Tibial nerve (tissue), 4 donors: ENCODE measurements around the gene PLCB1. TPM values are rescaled to one million over a fixed set of nuclear protein-coding genes. Genes with fewer than 3 reads are reported as not detected.

Experiments used
- DNase-seq, 2 donors: peaks; one replicate each; pipeline ENCODE4 v3.0.0-alpha.2; 2019; ENCODE audit warnings: low spot score in 2 of 2
- H3K27ac ChIP-seq, 4 donors: fragments of 200-600 bp; sonication (generic) in 3 of 4; one replicate each; pipeline ENCODE4 v1.5.1; 2017 to 2019; ENCODE audit warnings: mild to moderate bottlenecking in 1 of 4
- H3K27me3 ChIP-seq, 2 donors: fragments of 200-600 bp; sonication (generic) in 1 of 2; one replicate each; pipeline versions ENCODE4 v1.5.1 to v1.6.0; 2017 to 2019
- H3K36me3 ChIP-seq, 3 donors: fragments of 200-600 bp; sonication (generic); one replicate each; pipeline ENCODE4 v1.5.1; 2018 to 2019
- H3K4me1 ChIP-seq, 4 donors: fragments of 200-600 bp; sonication (generic) in 3 of 4; one replicate each; pipeline ENCODE4 v1.5.1; 2017 to 2019
- H3K4me3 ChIP-seq, 4 donors: fragments of 200-600 bp; sonication (generic) in 3 of 4; one replicate each; pipeline ENCODE4 v1.5.1; 2017 to 2019; ENCODE audit warnings: mild to moderate bottlenecking in 1 of 4, moderate library complexity in 1 of 4
- H3K9me3 ChIP-seq, 4 donors: fragments of 200-600 bp; sonication (generic) in 3 of 4; one replicate each; pipeline ENCODE4 v1.5.1; 2017 to 2019
- CTCF ChIP-seq, 5 experiments: fragments of 200-600 bp in 3 of 5; fragments of 450-650 bp in 2 of 5; sonication (generic) in 3 of 5; IDR thresholded peaks; one replicate each; pipeline ENCODE4 v1.5.1; 2016 to 2019; ENCODE audit warnings: antibody characterized with exemption in 5 of 5, mild to moderate bottlenecking in 3 of 5, moderate library complexity in 2 of 5
- EP300 ChIP-seq, 2 donors: sonication (generic); formaldehyde crosslinking; IDR thresholded peaks; one replicate each; pipeline ENCODE4 v1.6.1; 2017; ENCODE audit warnings: antibody characterized with exemption in 2 of 2, mild to moderate bottlenecking in 1 of 2
- POLR2A ChIP-seq, 2 donors: fragments of 450-650 bp; IDR thresholded peaks; one replicate each; pipeline ENCODE4 v1.6.1; 2017; ENCODE audit warnings: antibody characterized with exemption in 2 of 2, mild to moderate bottlenecking in 2 of 2, moderate library complexity in 2 of 2
- WGBS, 2 donors: methylation state at CpG; one replicate each; pipeline ENCODE4 v1.1.5; 2018; 5-methylcytosine and 5-hydroxymethylcytosine counted together
- total RNA-seq, 4 donors: library from RNA; depleted of rRNA; stranded (reverse); fragments of >200 nt; gene quantifications; one replicate each; pipeline ENCODE4 v1.1.0, GENCODE V29; 2016

PLCB1 gene
- total RNA-seq, 4 donors from 2014 or later = 34.7 to 52.8 (median 39.2) TPM

GRCh38 chr20:8648466-8648865 lies 516.4 kb downstream of the PLCB1 start:
- Histone ChIP-seq H3K4me3 (no peak overlapping the region), H3K9me3 (no peaks in the 10 kb centered on the region), H3K27me3 (no peaks in the 10 kb centered on the region), H3K27ac (peak overlapping the region in 1 of 4 donors; percentile 47), H3K4me1 (peaks cover 0 to 37% (median 2%) of the 10 kb centered on the region in 4 donors), H3K36me3 (peaks cover 0 to 9% (median 0%) of the 10 kb centered on the region in 3 donors)
- WGBS, 2 donors = 49 to 53% methylated on average over 2 of the region's 2 CpGs
- no peak for DNase-seq
- TF ChIP-seq POLR2A (IDR thresholded peaks at IDR 0.05) = no peak
- no peak for TF ChIP-seq EP300 (IDR thresholded peaks at IDR 0.05)
- TF ChIP-seq CTCF (IDR thresholded peaks at IDR 0.05) = no peak

GRCh38 chr20:8652396-8652795 lies 520.3 kb downstream of the PLCB1 start:
- H3K4me3 ChIP-seq = no peak overlapping the region
- no peaks in the 10 kb centered on the region for H3K9me3 ChIP-seq
- H3K27me3 ChIP-seq = no peaks in the 10 kb centered on the region
- peaks cover 0 to 21% (median 2%) of the 10 kb centered on the region in 4 donors for H3K4me1 ChIP-seq
- DNase-seq = no peak
- WGBS, 2 donors = 40 to 61% methylated on average over 3 of the region's 3 CpGs
- no peak overlapping the region for H3K27ac ChIP-seq
- TF ChIP-seq EP300 (IDR thresholded peaks at IDR 0.05) (no peak), POLR2A (IDR thresholded peaks at IDR 0.05) (no peak), CTCF (IDR thresholded peaks at IDR 0.05) (no peak)
- H3K36me3 ChIP-seq = peaks cover 0 to 5% (median 0%) of the 10 kb centered on the region in 3 donors

- Histone ChIP-seq H3K4me1 (peaks cover 0 to 13% (median 0%) of the 10 kb centered on the region in 4 donors), H3K9me3 (no peaks in the 10 kb centered on the region), H3K27me3 (no peaks in the 10 kb centered on the region), H3K36me3 (peaks cover 0 to 5% (median 0%) of the 10 kb centered on the region in 3 donors), H3K27ac (no peak overlapping the region), H3K4me3 (no peak overlapping the region)
- WGBS, 2 donors = 52 to 56% methylated on average over 2 of the region's 2 CpGs
- DNase-seq = no peak
- no peak for TF ChIP-seq POLR2A (IDR thresholded peaks at IDR 0.05)
- TF ChIP-seq CTCF (IDR thresholded peaks at IDR 0.05) = no peak
- no peak for TF ChIP-seq EP300 (IDR thresholded peaks at IDR 0.05)
Measured at GRCh38 chr20:8654486-8654885, 522.4 kb downstream of the PLCB1 start.

GRCh38 chr20:8656335-8656734 lies 524.3 kb downstream of the PLCB1 start:
- no peak for DNase-seq
- 80 to 81% methylated on average over 1 of the region's 1 CpG for WGBS, 2 donors
- H3K4me3 ChIP-seq = no peak overlapping the region

GRCh38 chr20:8657664-8658063 lies 525.6 kb downstream of the PLCB1 start:
- Histone ChIP-seq H3K4me3 (no peak overlapping the region), H3K9me3 (no peaks in the 10 kb centered on the region), H3K27me3 (no peaks in the 10 kb centered on the region), H3K27ac (no peak overlapping the region), H3K4me1 (peaks cover 0 to 4% (median 0%) of the 10 kb centered on the region in 4 donors), H3K36me3 (no peaks in the 10 kb centered on the region)
- TF ChIP-seq CTCF (IDR thresholded peaks at IDR 0.05) (no peak), EP300 (IDR thresholded peaks at IDR 0.05) (no peak), POLR2A (IDR thresholded peaks at IDR 0.05) (no peak)
- DNase-seq = no peak

More at GRCh38 chr20:8656335-8656734, 524.3 kb downstream of the PLCB1 start:
- Histone ChIP-seq H3K9me3 (no peaks in the 10 kb centered on the region), H3K36me3 (no peaks in the 10 kb centered on the region), H3K27me3 (no peaks in the 10 kb centered on the region), H3K4me1 (peaks cover 0 to 9% (median 0%) of the 10 kb centered on the region in 4 donors), H3K27ac (no peak overlapping the region)
- TF ChIP-seq EP300 (IDR thresholded peaks at IDR 0.05) (no peak), CTCF (IDR thresholded peaks at IDR 0.05) (no peak), POLR2A (IDR thresholded peaks at IDR 0.05) (no peak)
